Rectal smooth muscle tissue (tissue), 1 donor: Measurements from ENCODE around the gene LIG1.

ENCODE experiments used
- H3K27ac ChIP-seq: one replicate; pipeline ENCODE4 v1.7.0; 2013; ENCODE audit warnings: low read depth, low read length, inconsistent platforms
- H3K27me3 ChIP-seq: one replicate; pipeline ENCODE4 v1.7.0; 2013; ENCODE audit warnings: low read length; ENCODE audit not compliant: control insufficient read depth, insufficient read depth
- H3K36me3 ChIP-seq: one replicate; pipeline ENCODE4 v1.7.0; 2013; ENCODE audit warnings: low read length; ENCODE audit not compliant: control insufficient read depth, insufficient read depth
- H3K4me1 ChIP-seq: one replicate; pipeline ENCODE4 v1.7.0; 2013; ENCODE audit warnings: low read length; ENCODE audit not compliant: control insufficient read depth, insufficient read depth
- H3K4me3 ChIP-seq: one replicate; pipeline ENCODE4 v1.7.0; 2013; ENCODE audit warnings: low read length
- H3K9ac ChIP-seq: one replicate; pipeline ENCODE4 v1.7.0; 2013; ENCODE audit warnings: low read length

The LIG1 gene

DNA sequence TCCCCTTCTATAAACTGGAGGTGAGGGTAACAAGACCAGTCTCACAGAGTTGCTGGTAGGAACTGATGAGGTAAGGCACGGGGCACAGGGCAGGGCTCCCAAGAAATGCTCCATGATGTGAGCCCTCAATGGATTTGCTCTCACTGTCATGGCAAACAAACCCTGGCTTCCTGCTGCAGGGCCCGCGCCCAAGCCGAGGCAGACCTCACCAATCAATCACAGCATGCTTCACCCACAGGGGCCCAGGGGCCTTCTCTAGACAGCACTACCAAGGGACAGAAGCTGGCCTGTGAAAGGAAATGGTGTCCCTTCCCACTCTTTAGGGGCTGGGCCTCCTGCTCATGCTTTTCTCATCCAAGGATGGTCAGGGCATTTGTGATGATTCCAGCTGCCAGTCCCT is 33.6 kb downstream of the LIG1 start:
- Histone ChIP-seq H3K9ac (no peak overlapping the region), H3K27me3 (no peaks in the 10 kb centered on the region), H3K27ac (no peak overlapping the region), H3K4me1 (no peaks in the 10 kb centered on the region), H3K36me3 (no peaks in the 10 kb centered on the region), H3K4me3 (no peak overlapping the region)

DNA sequence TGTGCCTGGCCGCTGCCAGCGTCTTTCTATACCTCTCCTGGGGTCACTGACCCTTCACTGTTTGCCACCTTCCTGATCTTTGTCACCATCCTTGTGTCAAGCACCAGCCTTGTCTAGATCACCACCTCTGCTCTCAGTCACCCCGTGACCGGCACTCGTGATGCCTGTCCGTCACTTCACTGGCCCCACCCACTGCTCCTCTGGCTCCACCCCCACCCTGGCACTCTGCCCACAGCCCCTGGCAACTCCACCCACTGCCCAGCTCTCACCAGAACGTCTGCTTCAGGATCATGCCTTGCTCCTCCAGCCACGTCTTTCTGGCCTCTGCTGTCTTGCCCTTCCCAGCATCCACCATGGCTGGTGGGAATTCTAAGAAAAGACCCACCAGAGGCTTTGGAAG is 34.7 kb downstream of the LIG1 start:
- Histone ChIP-seq H3K36me3 (no peaks in the 10 kb centered on the region), H3K4me1 (no peaks in the 10 kb centered on the region), H3K27ac (no peak overlapping the region), H3K4me3 (no peak overlapping the region), H3K27me3 (no peaks in the 10 kb centered on the region), H3K9ac (no peak overlapping the region)

DNA sequence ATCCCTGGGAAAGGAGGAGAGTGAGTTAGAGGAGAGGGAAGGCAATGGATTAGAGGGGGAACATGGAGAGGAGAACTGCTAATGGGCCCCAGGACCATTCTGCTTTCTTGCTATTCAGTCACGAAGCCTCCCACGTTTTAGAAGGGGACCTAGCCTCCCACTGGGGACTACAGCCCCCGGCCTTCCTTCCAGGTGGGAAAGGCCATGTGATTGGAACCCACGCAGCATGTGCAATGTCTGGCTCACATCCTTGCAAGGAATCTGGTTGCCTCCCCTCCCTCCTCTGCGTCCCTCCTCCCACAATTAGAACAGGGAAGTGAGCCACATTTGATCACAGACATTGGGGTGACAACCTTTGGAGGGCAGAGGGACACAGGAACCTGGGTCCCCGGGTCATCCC is 37.0 kb downstream of the LIG1 start:
- H3K27me3 ChIP-seq, result no peaks in the 10 kb centered on the region
- no peak overlapping the region for H3K9ac ChIP-seq
- H3K27ac ChIP-seq, result no peak overlapping the region
- H3K4me1 ChIP-seq, result no peaks in the 10 kb centered on the region
- no peak overlapping the region for H3K4me3 ChIP-seq
- no peaks in the 10 kb centered on the region for H3K36me3 ChIP-seq

DNA sequence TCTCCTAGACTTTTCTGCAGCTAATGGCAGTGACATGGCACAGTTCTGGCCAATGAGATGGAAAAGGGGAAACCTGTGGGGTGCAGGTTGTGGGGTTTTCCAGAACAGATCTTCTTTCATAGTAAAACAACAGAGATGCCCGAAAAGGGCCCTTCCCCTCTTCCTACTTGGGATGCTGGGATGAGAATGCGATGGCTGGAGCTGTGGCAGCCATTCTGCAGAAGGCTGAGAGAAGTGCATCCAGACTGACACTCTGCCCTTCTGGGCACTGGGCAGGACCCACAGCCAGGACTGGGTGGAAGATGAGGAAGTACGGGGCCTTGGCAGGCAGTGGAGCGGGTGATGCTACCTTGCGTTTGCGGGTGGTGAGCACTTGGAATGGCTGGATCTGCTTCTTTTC is 42.6 kb downstream of the LIG1 start:
- no peaks in the 10 kb centered on the region for H3K4me1 ChIP-seq
- no peak overlapping the region for H3K27ac ChIP-seq
- H3K4me3 ChIP-seq, result no peak overlapping the region
- H3K9ac ChIP-seq, result no peak overlapping the region
- H3K27me3 ChIP-seq, result no peaks in the 10 kb centered on the region
- H3K36me3 ChIP-seq, result no peaks in the 10 kb centered on the region

DNA sequence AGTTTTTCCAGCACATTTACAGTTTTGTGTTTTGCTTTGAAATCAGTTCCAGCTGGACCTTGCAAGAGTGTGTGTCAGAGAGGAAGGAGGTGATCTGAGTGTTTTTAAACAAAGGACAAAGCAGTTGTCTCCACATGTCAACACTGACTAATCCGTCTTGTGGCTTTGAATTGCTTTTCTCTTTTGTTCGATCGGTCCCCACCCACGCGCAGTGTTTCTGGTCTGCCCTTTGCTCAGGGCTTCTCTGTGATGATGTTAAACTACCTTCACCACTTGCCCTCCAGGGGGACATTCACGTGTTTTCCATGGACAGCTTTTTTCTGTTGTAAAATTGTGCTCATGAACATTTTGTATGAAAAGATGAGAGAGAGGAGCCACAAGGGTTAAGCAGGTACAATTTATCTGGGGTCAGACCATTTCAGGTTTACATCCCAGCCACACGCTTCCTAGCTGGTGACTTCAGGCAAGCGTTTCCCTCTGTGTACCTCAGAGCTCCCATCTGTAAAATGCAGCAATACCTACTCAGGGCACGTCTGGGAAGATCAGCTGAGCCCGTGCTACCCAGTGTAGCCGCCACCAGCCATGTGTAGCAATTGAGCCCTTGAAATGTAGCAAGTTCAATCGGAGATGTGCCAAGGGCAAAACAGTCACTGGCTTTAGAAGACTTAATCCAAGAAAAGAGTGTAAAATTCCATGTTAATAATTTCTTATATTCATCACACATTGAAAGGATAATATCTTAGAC is 46.1 kb downstream of the LIG1 start:
- no peaks in the 10 kb centered on the region for H3K27me3 ChIP-seq
- no peak overlapping the region for H3K27ac ChIP-seq
- no peaks in the 10 kb centered on the region for H3K36me3 ChIP-seq
- no peak overlapping the region for H3K4me3 ChIP-seq
- no peaks in the 10 kb centered on the region for H3K4me1 ChIP-seq
- no peak overlapping the region for H3K9ac ChIP-seq

DNA sequence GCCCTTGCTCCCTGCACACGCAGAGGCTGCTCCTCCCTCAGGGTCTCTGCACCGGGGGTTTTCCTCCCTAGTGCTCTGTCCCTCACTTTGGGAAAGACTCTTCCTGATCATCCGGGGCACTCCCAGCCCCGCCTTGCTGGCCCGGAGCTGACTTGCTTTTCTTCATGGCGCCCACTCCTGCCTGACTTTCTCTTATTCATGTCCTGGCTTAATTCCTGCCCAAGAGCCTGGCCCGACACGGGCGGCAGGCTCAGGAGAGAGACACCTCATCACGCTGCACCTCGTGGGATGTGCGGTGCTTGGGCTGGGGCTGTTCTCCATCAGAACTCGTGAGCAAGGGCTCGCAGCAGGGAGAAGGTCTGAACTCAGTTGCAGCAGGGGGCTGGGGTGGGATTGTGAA is 47.7 kb downstream of the LIG1 start:
- H3K9ac ChIP-seq, result no peak overlapping the region

DNA sequence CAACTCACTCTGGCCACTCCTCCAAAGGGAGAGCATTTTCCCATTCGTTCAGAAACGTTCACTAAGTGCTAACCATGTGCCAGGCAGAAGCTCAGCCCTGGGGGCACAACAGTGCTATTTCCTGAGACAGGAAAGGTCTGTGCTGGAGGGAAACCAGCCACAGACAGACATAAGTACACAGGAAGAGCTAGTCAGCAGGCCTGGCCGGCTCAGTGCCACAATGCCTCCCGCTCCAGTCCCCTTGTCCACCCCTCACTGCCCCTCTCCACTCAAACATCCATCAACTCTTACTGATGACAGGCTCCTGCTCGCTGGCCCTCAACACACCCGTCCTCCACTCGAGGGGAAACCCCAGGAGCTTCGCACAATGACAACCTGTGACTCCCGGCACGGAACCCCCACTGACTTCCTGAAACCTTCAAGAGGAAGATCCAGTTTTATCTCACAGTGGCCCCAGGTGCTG is 48.2 kb downstream of the LIG1 start:
- Histone ChIP-seq H3K27me3 (no peaks in the 10 kb centered on the region), H3K36me3 (no peaks in the 10 kb centered on the region), H3K27ac (no peak overlapping the region), H3K4me1 (no peaks in the 10 kb centered on the region), H3K4me3 (no peak overlapping the region), H3K9ac (no peak overlapping the region)

More for the DNA sequence above, 47.7 kb downstream of the LIG1 start:
- Histone ChIP-seq H3K4me1 (no peaks in the 10 kb centered on the region), H3K27me3 (no peaks in the 10 kb centered on the region), H3K27ac (no peak overlapping the region), H3K36me3 (no peaks in the 10 kb centered on the region), H3K4me3 (no peak overlapping the region)

DNA sequence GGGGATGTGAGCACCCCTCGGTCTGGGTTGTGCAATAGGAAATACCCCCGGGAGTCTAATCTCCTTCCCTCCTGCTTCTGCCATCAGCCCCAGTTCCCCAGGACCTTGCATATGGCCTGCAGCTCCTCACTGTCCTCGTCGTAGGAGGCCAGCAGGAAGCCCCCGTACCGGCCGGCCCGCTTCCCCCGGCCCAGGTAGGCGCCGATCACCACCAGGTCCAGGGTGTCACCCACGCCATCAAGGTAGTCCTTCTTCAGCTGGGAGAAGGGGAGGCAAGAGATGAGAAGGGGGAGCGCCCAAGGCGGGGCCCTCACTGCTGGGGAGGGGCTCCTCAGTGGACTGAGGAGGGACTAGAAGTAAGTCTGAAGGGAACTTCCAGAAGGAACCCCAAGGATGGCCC is 49.1 kb downstream of the LIG1 start:
- no peaks in the 10 kb centered on the region for H3K4me1 ChIP-seq
- no peak overlapping the region for H3K27ac ChIP-seq
- H3K36me3 ChIP-seq, result no peaks in the 10 kb centered on the region
- no peak overlapping the region for H3K4me3 ChIP-seq
- H3K27me3 ChIP-seq, result no peaks in the 10 kb centered on the region
- H3K9ac ChIP-seq, result no peak overlapping the region

DNA sequence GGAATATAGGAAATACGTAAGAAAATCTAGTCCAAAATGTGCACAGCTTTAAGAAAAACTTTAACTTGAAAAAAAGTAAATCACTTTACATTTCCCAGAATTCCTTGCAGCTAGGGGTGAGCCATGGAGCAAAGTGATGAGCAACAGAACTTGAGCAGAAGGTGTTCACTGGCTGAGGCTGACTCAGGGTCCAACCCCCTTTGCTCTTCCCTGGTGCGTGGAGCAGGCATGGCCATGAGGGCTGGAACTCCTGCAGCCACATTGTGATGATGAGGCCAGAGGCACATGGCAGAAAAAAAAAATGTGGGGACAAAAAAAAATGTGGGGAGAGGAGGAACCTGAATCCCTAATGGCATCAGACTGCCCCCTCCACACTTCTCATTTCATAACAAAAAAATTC is 49.6 kb downstream of the LIG1 start:
- H3K9ac ChIP-seq, result no peak overlapping the region
- no peaks in the 10 kb centered on the region for H3K27me3 ChIP-seq
- no peak overlapping the region for H3K4me3 ChIP-seq
- H3K4me1 ChIP-seq, result no peaks in the 10 kb centered on the region
- no peaks in the 10 kb centered on the region for H3K36me3 ChIP-seq
- no peak overlapping the region for H3K27ac ChIP-seq

DNA sequence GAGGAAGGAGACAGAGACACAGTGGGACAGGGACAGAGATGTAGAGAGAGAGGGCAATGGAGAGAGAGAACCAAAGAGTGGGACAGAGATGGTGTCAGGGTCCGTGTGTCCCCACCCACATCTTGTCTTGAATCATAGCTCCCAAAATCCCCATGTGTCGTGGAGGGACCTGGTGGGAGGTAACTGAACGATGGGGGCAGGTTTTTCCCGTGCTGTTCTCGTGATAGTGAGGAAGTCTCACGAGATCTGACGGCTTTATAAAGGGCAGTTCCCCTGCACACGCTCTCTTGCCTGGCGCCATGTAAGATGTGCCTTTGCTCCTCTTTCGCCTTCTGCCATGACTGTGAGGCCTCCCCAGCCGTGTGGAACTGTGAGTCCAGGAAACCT is 52.0 kb downstream of the LIG1 start:
- Histone ChIP-seq H3K4me3 (no peak overlapping the region), H3K36me3 (no peaks in the 10 kb centered on the region), H3K27ac (no peak overlapping the region), H3K4me1 (no peaks in the 10 kb centered on the region), H3K27me3 (no peaks in the 10 kb centered on the region), H3K9ac (no peak overlapping the region)

DNA sequence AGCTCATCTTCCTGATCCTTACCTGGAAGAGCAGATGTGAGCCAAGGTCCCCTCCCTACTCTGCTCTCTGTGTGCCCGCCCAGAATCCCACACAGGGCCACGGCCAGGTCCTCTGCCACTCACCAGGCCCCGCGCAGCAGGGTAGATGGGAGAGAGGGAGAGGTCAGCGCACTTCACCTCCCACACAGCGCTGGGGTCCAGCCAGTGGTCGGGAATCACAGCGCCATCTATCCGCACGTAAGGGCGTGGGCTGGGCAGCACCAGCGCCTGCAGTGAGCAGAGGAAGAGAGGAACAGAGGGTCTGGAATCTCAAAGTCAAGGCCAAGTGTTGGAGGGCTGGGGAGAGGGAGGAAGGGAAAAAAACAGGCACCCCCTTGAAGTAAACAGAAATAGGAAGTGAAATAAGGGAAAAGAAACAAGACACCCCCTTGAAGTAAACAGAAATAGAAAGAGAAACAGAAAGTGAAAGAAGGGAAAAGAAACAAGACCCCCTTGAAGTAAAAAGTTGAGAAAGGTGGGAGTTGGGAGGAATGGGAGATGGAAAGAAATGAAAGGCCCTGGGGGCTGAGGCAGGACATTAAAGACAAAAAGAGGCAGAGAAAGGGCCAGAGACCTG is 52.5 kb downstream of the LIG1 start:
- no peaks in the 10 kb centered on the region for H3K27me3 ChIP-seq
- H3K27ac ChIP-seq, result no peak overlapping the region
- no peak overlapping the region for H3K9ac ChIP-seq
- H3K36me3 ChIP-seq, result no peaks in the 10 kb centered on the region
- H3K4me1 ChIP-seq, result no peaks in the 10 kb centered on the region
- no peak overlapping the region for H3K4me3 ChIP-seq

DNA sequence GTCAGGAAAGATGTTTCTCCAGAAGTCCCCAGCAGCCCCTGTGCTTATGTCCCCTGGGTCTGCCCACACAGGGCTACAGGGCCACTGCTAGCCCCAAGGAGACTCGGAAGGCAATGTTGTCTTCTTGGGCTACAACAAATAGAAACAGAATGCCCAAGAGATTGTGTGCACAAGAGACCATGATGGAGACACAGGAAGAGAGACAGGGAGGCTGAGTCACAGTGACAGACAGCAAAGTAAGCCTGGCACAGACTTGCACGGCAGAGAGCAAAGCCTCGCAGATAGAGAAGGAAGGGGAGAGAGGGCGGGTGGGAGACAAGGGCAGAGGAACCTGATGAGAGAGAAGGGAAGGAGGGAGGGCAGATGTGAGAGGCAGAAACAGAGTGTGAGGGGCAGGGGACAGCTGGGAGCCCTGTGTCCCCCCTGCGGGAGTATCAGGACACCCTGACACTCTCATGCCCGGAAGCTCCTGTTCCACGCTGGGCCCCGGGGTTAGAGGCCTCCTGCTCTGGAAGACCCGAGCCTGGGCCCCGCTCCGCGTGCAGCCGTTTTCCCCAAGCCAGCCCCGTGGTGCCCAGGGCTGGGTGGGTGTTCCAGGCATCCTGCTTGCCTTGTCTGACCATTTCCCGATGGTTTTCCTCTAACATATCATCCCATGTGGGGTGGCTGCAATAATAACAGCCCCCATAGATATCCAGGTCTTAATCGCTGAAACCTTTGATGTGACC is 56.8 kb downstream of the LIG1 start:
- Histone ChIP-seq H3K36me3 (no peaks in the 10 kb centered on the region), H3K4me3 (no peak overlapping the region), H3K27ac (no peak overlapping the region), H3K4me1 (peaks cover 6% of the 10 kb centered on the region), H3K27me3 (no peaks in the 10 kb centered on the region), H3K9ac (no peak overlapping the region)
